NB4 (cell line): ENCODE data around the gene RAB20.

Experiments used
- MYC ChIP-seq: IDR thresholded peaks from 2 replicates; pipeline ENCODE4 v1.6.1; 2011; ENCODE audit warnings: low read depth, low read length
- POLR2A ChIP-seq: IDR thresholded peaks from 2 replicates; pipeline ENCODE4 v1.6.1; 2011; ENCODE audit warnings: mild to moderate bottlenecking; ENCODE audit not compliant: insufficient read length; ENCODE audit errors: extremely low read depth
- TF ChIP-seq, protein P1 (sequence below): IDR thresholded peaks from one replicate; pipeline ENCODE4 v1.5.1; 2012; ENCODE audit warnings: low read depth, low read length
- TF ChIP-seq, protein P2 (sequence below): IDR thresholded peaks from 2 replicates; pipeline ENCODE4 v1.6.1; 2011; ENCODE audit warnings: low read depth, low read length

- TF ChIP-seq, protein P1, sequence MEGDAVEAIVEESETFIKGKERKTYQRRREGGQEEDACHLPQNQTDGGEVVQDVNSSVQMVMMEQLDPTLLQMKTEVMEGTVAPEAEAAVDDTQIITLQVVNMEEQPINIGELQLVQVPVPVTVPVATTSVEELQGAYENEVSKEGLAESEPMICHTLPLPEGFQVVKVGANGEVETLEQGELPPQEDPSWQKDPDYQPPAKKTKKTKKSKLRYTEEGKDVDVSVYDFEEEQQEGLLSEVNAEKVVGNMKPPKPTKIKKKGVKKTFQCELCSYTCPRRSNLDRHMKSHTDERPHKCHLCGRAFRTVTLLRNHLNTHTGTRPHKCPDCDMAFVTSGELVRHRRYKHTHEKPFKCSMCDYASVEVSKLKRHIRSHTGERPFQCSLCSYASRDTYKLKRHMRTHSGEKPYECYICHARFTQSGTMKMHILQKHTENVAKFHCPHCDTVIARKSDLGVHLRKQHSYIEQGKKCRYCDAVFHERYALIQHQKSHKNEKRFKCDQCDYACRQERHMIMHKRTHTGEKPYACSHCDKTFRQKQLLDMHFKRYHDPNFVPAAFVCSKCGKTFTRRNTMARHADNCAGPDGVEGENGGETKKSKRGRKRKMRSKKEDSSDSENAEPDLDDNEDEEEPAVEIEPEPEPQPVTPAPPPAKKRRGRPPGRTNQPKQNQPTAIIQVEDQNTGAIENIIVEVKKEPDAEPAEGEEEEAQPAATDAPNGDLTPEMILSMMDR = no peak
- TF ChIP-seq, protein P2, sequence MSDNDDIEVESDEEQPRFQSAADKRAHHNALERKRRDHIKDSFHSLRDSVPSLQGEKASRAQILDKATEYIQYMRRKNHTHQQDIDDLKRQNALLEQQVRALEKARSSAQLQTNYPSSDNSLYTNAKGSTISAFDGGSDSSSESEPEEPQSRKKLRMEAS = no peak
- TF ChIP-seq MYC (no peak), POLR2A (no peak)
These were observed 12.6 kb upstream of the RAB20 start for GRCh38 chr13:110574161-110574560.
